Measurements from ENCODE around the gene EHMT1. TPM values are rescaled to one million over a fixed set of nuclear protein-coding genes. Genes with fewer than 3 reads are reported as not detected.
"Not testable (repeated sequence)": the region's sequence is repeated elsewhere in the genome, so short reads cannot be mapped to it uniquely, and the experiment has no call there.

The EHMT1 gene
- total RNA-seq, 4 donors from 2014 or later, result 57.6 to 103 (median 76.8) TPM

DNA sequence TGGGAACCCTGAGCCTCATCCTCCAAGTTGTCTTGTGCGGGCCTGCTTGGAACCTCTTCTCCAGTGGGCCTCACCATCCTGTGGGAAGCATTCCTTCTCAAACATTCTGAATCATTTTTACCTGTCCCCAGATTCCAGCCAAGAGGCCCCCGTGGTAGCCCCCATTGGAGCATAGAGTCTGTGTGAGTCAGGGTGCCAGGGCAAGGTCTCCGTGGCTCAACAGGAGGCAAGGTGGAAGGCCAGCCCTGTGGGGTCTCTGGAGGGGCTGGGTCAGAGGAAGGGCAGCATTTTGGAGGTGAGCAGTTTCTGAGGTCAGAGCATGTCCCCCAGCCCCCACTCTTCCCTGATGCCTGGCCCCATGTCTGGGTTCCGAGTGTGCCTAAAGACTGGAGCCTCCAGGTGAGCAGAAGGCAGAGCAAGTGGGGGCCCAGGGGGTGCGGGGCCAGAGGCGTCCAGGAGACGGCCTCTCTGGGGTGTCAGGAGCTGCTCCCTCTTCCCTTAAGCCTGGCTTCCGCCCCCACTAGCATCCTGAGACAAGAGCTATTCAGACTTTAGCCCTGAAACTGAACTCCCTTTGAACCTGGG, 260.9 kb downstream of the EHMT1 start:
- ATAC-seq (ENCODE audit: low FRiP score) (no peak), DNase-seq (ENCODE audit: low spot score) (no peak)
- TF ChIP-seq CTCF (IDR thresholded peaks at IDR 0.05), result no peak

- TF ChIP-seq CTCF (IDR thresholded peaks at IDR 0.05), result no peak
- no peak for DNase-seq (ENCODE audit: low spot score)
- ATAC-seq (ENCODE audit: low FRiP score), result no peak
Measured at GRCh38 chr9:137880160-137880975, 261.6 kb downstream of the EHMT1 start.

DNA sequence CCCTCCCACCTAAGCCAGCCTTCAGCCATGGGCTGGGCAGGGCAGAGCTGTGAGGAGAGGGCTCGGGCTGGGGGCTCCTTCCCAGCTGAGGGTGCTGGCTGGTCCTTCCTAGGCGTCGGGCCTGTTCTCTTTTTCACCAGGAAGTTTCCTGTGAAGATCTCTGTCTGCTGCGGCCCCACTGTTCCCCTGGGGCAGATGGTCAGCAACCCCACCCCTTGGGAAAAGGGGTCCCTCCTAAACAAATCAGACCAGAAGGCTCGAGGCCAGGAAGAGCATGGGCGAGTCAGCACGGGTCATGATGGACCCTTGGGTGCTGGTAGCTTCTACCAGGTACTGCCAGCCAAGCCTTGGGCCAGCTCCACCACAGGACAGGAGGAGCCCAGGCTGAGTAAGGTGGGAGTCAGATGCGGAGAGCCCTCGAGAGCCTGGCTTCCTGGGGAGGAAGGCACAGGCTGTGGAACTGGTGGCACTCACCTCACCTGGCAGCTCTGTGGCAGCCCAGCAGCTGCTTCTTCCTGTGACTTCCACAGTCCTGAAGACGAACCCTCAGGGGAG, 262.2 kb downstream of the EHMT1 start:
- no peak for TF ChIP-seq CTCF (IDR thresholded peaks at IDR 0.05)
- DNase-seq (ENCODE audit: low spot score) (no peak), ATAC-seq (ENCODE audit: low FRiP score) (no peak)

GRCh38 chr9:137881591-137882505, 263.0 kb downstream of the EHMT1 start:
- DNase-seq (ENCODE audit: low spot score) (no peak), ATAC-seq (ENCODE audit: low FRiP score) (no peak)
- TF ChIP-seq CTCF (IDR thresholded peaks at IDR 0.05), result no peak

DNA sequence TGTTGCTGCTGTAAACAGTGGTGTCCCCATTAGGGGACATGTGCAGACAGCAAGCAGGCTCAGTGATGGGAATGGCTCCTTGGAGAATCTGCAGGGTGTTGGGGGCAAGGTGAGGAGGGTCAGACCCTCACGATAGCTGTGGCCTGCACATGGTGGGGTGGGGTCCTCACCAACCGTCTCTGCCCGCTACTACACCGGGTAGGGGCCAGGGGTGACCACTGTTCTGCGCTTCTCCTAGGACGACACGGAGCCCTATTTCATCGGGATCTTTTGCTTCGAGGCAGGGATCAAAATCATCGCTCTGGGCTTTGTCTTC, 263.7 kb downstream of the EHMT1 start:
- TF ChIP-seq CTCF (IDR thresholded peaks at IDR 0.05), result no peak
- ATAC-seq (ENCODE audit: low FRiP score), result no peak
- DNase-seq (ENCODE audit: low spot score), result no peak

- not testable (repeated sequence) for ATAC-seq (ENCODE audit: low FRiP score); DNase-seq (ENCODE audit: low spot score)
Measured at GRCh38 chr9:137883977-137884376, 265.2 kb downstream of the EHMT1 start.

GRCh38 chr9:137884547-137884946, 265.7 kb downstream of the EHMT1 start:
- not testable (repeated sequence) for DNase-seq (ENCODE audit: low spot score); ATAC-seq (ENCODE audit: low FRiP score)

- not testable (repeated sequence) for ATAC-seq (ENCODE audit: low FRiP score); DNase-seq (ENCODE audit: low spot score)
Measured at GRCh38 chr9:137885121-137885520, 266.3 kb downstream of the EHMT1 start.
